Mesendoderm (in vitro differentiated cells): ENCODE measurements around the gene ZNF605.
"Not testable (repeated sequence)": the region's sequence is repeated elsewhere in the genome, so short reads cannot be mapped to it uniquely, and the experiment has no call there.

ENCODE experiments used
- DNase-seq: peaks from one replicate; pipeline ENCODE4 v3.0.0; 2013
- H2AK5ac ChIP-seq: 2 replicates; pipeline ENCODE4 v1.6.1; 2013; ENCODE audit warnings: low read length, inconsistent platforms
- H2BK120ac ChIP-seq: 2 replicates; pipeline ENCODE4 v1.6.1; 2013; ENCODE audit warnings: low read depth, mild to moderate bottlenecking, low read length, moderate library complexity, mixed read lengths
- H2BK15ac ChIP-seq: replicated peaks from 2 replicates; pipeline ENCODE4 v1.6.1; 2013; ENCODE audit warnings: low read depth, mild to moderate bottlenecking, moderate library complexity
- H2BK5ac ChIP-seq: 2 replicates; pipeline ENCODE4 v1.6.1; 2013; ENCODE audit warnings: low read length, inconsistent platforms
- H3K18ac ChIP-seq: 2 replicates; pipeline ENCODE4 v1.6.1; 2013; ENCODE audit warnings: mild to moderate bottlenecking, low read length, mixed read lengths
- H3K23ac ChIP-seq: one replicate; pipeline ENCODE4 v1.6.1; 2013; ENCODE audit warnings: low read length
- H3K27ac ChIP-seq: 2 replicates; pipeline ENCODE4 v1.5.1; 2013; ENCODE audit warnings: low read depth, mild to moderate bottlenecking, inconsistent platforms, low read length, moderate library complexity
- H3K27me3 ChIP-seq: 2 replicates; pipeline ENCODE4 v1.6.1; 2013; ENCODE audit warnings: low read length, control low read depth, mild to moderate bottlenecking, inconsistent platforms; ENCODE audit not compliant: insufficient read depth, poor library complexity
- H3K36me3 ChIP-seq: 2 replicates; pipeline ENCODE4 v1.6.1; 2013; ENCODE audit warnings: low read length, inconsistent platforms; ENCODE audit not compliant: control insufficient read depth, insufficient read depth
- H3K4ac ChIP-seq: one replicate; pipeline ENCODE4 v1.6.1; 2013; ENCODE audit warnings: low read depth, mild to moderate bottlenecking, low read length, moderate library complexity
- H3K4me1 ChIP-seq: 2 replicates; pipeline ENCODE4 v1.6.1; 2013; ENCODE audit warnings: low read depth, low read length, inconsistent platforms; ENCODE audit not compliant: control insufficient read depth
- H3K4me2 ChIP-seq: 2 replicates; pipeline ENCODE4 v1.6.1; 2013; ENCODE audit warnings: low read length
- H3K4me3 ChIP-seq: 2 replicates; pipeline ENCODE4 v1.5.1; 2013; ENCODE audit warnings: mild to moderate bottlenecking, low read length
- H3K56ac ChIP-seq: one replicate; pipeline ENCODE4 v1.6.1; 2013; ENCODE audit warnings: low read length
- H3K79me1 ChIP-seq: 2 replicates; pipeline ENCODE4 v1.6.1; 2013; ENCODE audit warnings: low read length, inconsistent platforms
- H3K79me2 ChIP-seq: 2 replicates; pipeline ENCODE4 v1.6.1; 2013; ENCODE audit warnings: mild to moderate bottlenecking, low read length; ENCODE audit not compliant: control insufficient read depth, insufficient read depth
- H3K9ac ChIP-seq: 2 replicates; pipeline ENCODE4 v1.6.1; 2013; ENCODE audit warnings: low read length, inconsistent platforms
- H4K5ac ChIP-seq: one replicate; pipeline ENCODE4 v1.6.1; 2013; ENCODE audit warnings: low read length
- H4K8ac ChIP-seq: one replicate; pipeline ENCODE4 v1.6.1; 2013; ENCODE audit warnings: low read depth, mild to moderate bottlenecking, control low read depth, low read length, moderate library complexity
- WGBS: extraction: QIAGEN DNeasy Blood & Tissue Kit; methylation state at CpG from one replicate; pipeline ENCODE4 v1.1.7; 2013; ENCODE audit warnings: low lambda C conversion rate, missing lambda C conversion rate; ENCODE audit not compliant: insufficient coverage; ENCODE audit errors: extremely low coverage; 5-methylcytosine and 5-hydroxymethylcytosine counted together

Gene ZNF605

DNA sequence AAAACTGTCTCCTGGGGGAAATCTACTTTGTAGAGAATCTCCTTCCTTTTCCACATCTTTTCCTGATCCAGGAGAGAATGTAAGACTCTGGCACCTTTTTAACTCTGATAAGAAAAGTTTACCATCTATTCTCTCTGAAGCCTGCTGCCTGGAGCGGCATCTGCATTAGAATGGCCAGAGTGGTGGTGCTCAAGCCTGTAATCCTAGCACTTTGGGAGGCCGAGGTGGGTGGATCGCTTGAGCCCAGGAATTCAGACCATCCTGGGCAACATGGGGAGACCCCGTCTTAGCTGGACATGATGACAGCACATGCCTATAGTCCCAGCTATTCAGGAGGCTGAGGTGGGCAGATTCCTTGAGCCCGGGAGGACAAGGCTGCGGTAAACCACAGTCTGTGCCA lies 67.3 kb downstream of the ZNF605 start:
- H3K4me2 ChIP-seq: no peak overlapping the region
- no CpG with 5 or more reads among the region's 6 CpGs for WGBS
- no peak overlapping the region for H3K4ac ChIP-seq

DNA sequence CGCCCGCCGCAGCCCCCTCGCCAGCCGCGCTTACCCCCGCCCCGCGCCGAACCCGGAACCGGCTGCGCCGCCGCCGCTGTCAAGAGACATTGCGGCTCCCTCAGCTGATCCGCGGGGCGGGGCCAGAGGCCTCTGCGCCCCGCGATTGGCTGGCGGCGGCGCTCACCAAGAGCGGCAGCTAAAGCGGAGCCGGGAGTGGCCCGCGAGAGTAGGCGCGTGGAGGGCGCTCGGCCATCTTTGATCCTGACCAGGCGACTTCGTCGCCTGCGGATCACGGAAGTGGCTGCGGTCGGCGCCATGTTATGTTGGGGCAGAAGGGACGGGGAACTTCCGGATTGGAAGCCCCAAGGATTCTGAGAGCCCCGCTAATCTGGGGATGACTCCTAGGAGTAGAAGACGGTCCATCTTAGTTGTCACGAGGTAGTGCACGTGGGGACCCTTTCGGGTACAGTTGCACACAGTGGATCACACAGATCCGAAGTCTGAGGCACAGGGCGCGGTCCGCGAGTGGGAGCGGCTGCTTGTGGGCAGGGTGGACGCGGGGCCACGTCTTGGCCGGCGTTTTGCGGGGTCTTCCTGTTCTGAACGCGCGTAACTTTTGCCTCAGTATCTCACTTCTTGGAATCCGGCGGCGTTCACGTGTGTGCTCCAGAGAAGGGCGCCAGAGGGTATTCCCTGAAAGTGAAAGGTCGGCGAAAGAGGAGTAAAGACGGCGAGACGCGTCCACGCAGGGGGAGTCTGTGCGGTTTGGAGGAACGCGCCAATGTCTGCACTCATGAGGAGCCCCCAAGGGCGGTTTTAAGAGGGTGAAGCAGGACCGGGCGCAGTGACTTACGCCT lies 68.4 kb downstream of the ZNF605 start, which contains the start of gene CHFR:
TSS of gene CHFR (minus strand) at position 93 of the 839 bp plus-strand sequence. CDS start 277 bp downstream, outside the sequence.
- WGBS: no CpG with 5 or more reads among the region's 84 CpGs

More for the DNA sequence above, 67.3 kb downstream of the ZNF605 start:
- Histone ChIP-seq H3K18ac (no peak overlapping the region), H3K36me3 (no peaks in the 10 kb centered on the region), H3K4me3 (no peak overlapping the region), H2BK120ac (no peak overlapping the region), H3K79me1 (no peaks in the 10 kb centered on the region), H2BK15ac (no peak overlapping the region), H3K23ac (no peak overlapping the region), H3K4me1 (peaks cover 2% of the 10 kb centered on the region), H2BK5ac (no peak overlapping the region), H4K8ac (no peak overlapping the region), H3K79me2 (peaks cover 2% of the 10 kb centered on the region), H3K27ac (no peak overlapping the region), H3K27me3 (no peaks in the 10 kb centered on the region), H3K56ac (no peak overlapping the region), H2AK5ac (no peak overlapping the region), H4K5ac (no peak overlapping the region), H3K9ac (no peak overlapping the region)
- DNase-seq: peak; percentile 77

DNA sequence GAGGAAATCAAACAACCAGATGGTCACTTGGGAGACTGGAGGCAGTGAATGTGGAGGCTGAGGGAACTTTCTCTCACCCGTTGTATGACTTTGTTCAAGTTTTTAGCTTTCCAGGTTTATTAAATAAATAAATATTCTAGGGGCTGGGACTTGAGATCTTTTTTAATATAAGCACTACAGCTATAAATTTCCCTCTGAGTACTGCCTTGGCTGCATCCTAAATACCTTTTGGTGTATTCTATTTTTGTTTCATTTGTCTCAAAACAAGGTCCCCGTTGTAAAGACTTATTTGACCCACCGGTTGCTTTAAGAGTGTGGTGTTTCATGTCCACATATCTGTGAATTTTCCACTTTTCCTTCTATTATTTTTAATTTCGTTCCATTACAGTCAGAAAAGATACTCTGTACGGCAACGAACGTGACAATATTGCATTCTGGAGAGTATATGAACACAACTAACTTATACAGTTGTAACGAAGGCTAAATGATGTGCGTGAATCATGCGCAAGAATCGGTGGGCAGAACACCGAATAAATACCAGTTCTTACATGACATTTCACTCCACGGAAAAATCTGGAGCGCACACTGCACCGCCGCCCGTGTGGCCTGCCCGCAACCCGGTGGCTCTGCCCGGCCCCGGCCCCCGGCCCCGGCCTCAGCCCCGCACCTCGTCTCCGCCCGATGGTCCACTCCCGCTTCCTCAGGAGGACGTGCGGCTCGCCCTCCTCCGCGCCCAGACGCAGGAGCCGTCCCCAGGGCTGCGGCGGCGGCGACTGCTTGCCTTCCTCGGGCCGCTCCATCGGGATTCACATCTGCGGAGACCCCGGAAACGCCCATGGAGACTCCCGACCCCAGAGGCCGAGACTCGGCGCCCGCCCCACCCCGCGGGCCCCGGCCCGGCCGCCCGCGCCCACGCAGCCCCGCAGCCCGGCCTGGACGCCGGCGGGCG lies 69.3 kb downstream of the ZNF605 start:
- Histone ChIP-seq H3K9ac (peak overlapping the region; percentile 81), H3K23ac (no peak overlapping the region), H3K36me3 (no peaks in the 10 kb centered on the region), H3K79me1 (peaks cover 2% of the 10 kb centered on the region), H2BK120ac (no peak overlapping the region), H3K4me1 (peaks cover 2% of the 10 kb centered on the region), H3K27me3 (no peaks in the 10 kb centered on the region), H3K18ac (peak overlapping the region; percentile 85), H2BK5ac (no peak overlapping the region), H4K8ac (no peak overlapping the region), H3K27ac (peak overlapping the region; percentile 56), H3K4me2 (peak overlapping the region; percentile 45), H2AK5ac (no peak overlapping the region), H3K4ac (peak overlapping the region; percentile 56), H3K79me2 (peaks cover 6% of the 10 kb centered on the region), H3K56ac (peak overlapping the region; percentile 89), H4K5ac (no peak overlapping the region), H2BK15ac (no peak overlapping the region), H3K4me3 (peak overlapping the region; percentile 82)
- peak; percentile 47 for DNase-seq
- WGBS: no CpG with 5 or more reads among the region's 64 CpGs

More for the DNA sequence above, 68.4 kb downstream of the ZNF605 start, which contains the start of gene CHFR:
- Histone ChIP-seq H3K79me1 (no peaks in the 10 kb centered on the region), H4K8ac (peak within 1 kb of the TSS; percentile 78), H3K36me3 (no peaks in the 10 kb centered on the region), H2BK15ac (no peak within 1 kb of the TSS), H2BK120ac (peak within 1 kb of the TSS; percentile 55), H3K4me1 (peaks cover 2% of the 10 kb centered on the region), H4K5ac (no peak within 1 kb of the TSS), H3K79me2 (peaks cover 4% of the 10 kb centered on the region), H3K9ac (peak within 1 kb of the TSS; percentile 91), H2AK5ac (peak within 1 kb of the TSS; percentile 25), H3K27ac (peak within 1 kb of the TSS; percentile 81), H3K56ac (peak within 1 kb of the TSS; percentile 96), H3K4ac (peak within 1 kb of the TSS; percentile 77), H3K4me3 (peak within 1 kb of the TSS; percentile 82), H3K23ac (peak within 1 kb of the TSS; percentile 29), H3K18ac (peak within 1 kb of the TSS; percentile 85), H3K4me2 (peak within 1 kb of the TSS; percentile 87), H2BK5ac (peak within 1 kb of the TSS; percentile 82), H3K27me3 (no peaks in the 10 kb centered on the region)
- peak; percentile 99 for DNase-seq

DNA sequence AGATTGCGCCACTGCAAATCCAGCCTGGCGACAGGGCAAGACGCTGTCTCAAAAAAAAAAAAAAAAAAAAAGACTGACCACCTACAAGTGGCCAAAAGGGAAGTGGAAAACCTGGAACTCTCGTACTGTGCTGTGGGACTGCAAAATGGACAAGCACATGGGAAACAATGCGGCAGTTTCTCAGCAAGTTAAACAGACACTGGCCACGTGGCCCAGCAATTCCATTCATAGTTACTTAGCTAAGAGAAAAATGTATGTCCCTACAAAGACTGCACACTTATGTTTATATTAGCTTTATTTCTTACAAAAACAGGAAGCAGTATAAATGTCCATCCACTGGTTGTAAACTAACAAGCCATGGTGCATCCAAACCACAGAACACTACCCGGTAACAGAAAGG lies 74.3 kb downstream of the ZNF605 start:
- Histone ChIP-seq H4K5ac (no peak overlapping the region), H2BK120ac (no peak overlapping the region), H3K9ac (no peak overlapping the region), H3K4ac (no peak overlapping the region), H3K4me3 (no peak overlapping the region), H3K56ac (no peak overlapping the region), H3K4me1 (no peaks in the 10 kb centered on the region), H2AK5ac (no peak overlapping the region), H4K8ac (no peak overlapping the region), H3K79me1 (peaks cover 2% of the 10 kb centered on the region), H3K18ac (no peak overlapping the region), H3K23ac (no peak overlapping the region), H3K36me3 (peaks cover 5% of the 10 kb centered on the region), H2BK5ac (no peak overlapping the region), H3K4me2 (no peak overlapping the region), H3K79me2 (peaks cover 8% of the 10 kb centered on the region), H3K27ac (no peak overlapping the region), H2BK15ac (no peak overlapping the region), H3K27me3 (no peaks in the 10 kb centered on the region)
- DNase-seq: no peak
- no CpG with 5 or more reads among the region's 7 CpGs for WGBS

DNA sequence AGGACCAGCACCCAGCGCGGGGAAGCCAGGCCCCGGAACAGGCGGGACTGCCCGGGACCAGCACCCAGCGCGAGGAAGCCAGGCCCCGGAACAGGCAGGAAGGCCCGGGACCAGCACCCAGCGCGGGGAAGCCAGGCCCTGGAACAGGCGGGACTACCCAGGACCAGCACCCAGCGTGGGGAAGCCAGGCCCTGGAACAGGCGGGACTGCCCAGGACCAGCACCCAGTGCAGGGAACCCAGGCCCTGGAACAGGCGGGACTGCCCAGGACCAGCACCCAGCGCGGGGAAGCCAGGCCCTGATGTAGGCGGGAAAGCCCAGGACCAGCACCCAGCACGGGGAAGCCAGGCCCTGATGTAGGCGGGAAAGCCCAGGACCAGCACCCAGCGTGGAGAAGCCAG lies 81.5 kb downstream of the ZNF605 start:
- WGBS: no CpG with 5 or more reads among the region's 21 CpGs
- H4K5ac ChIP-seq, H3K36me3 ChIP-seq: not testable (repeated sequence)

More for the DNA sequence above, 81.5 kb downstream of the ZNF605 start:
- H3K79me1 ChIP-seq, H3K27me3 ChIP-seq, H4K8ac ChIP-seq, H2BK15ac ChIP-seq, H3K4me1 ChIP-seq, H3K79me2 ChIP-seq, H3K27ac ChIP-seq, H3K23ac ChIP-seq, DNase-seq, H3K56ac ChIP-seq, H3K4me2 ChIP-seq, H3K18ac ChIP-seq, H2BK5ac ChIP-seq, H3K9ac ChIP-seq, H2BK120ac ChIP-seq, H3K4ac ChIP-seq, H2AK5ac ChIP-seq, H3K4me3 ChIP-seq: not testable (repeated sequence)
